Nephron (organoid): ENCODE measurements around the gene ADAP1.

Experiments used
- H3K27ac Mint-ChIP-seq, 3 experiments: 2 replicates each; pipeline ENCODE4 v1.8.0; 2020; ENCODE audit warnings: mixed read lengths in 3 of 3, mild to moderate bottlenecking in 2 of 3, moderate library complexity in 1 of 3
- H3K27me3 Mint-ChIP-seq: 2 replicates; pipeline ENCODE4 v1.8.0; 2021; ENCODE audit warnings: low read depth, mild to moderate bottlenecking, moderate library complexity, mixed read lengths
- H3K36me3 Mint-ChIP-seq: 2 replicates; pipeline ENCODE4 v1.8.0; 2020; ENCODE audit warnings: low read depth, mixed read lengths
- H3K4me1 Mint-ChIP-seq: 2 replicates; pipeline ENCODE4 v1.8.0; 2020; ENCODE audit warnings: mixed read lengths
- H3K4me3 Mint-ChIP-seq, 3 experiments: 2 replicates each; pipeline ENCODE4 v1.8.0; 2020; ENCODE audit warnings: mild to moderate bottlenecking in 3 of 3, mixed read lengths in 3 of 3, moderate library complexity in 2 of 3
- H3K9me3 Mint-ChIP-seq: 2 replicates; pipeline ENCODE4 v1.8.0; 2020; ENCODE audit warnings: mixed read lengths
- CTCF ChIP-seq, 3 experiments: fragments of 200-600 bp; sonication (generic); IDR thresholded peaks; one replicate each; pipeline ENCODE4 v1.5.0; 2021; ENCODE audit warnings: antibody characterized with exemption in 3 of 3; ENCODE audit not compliant: unreplicated experiment in 3 of 3

ADAP1 gene

GRCh38 chr7:915291-916218 is 38.9 kb downstream of the ADAP1 start:
- H3K9me3 Mint-ChIP-seq = no peaks in the 10 kb centered on the region
- no peaks in the 10 kb centered on the region for H3K36me3 Mint-ChIP-seq
- peaks cover 20% of the 10 kb centered on the region for H3K27me3 Mint-ChIP-seq

GRCh38 chr7:914521-915194 is 39.8 kb downstream of the ADAP1 start:
- H3K27me3 Mint-ChIP-seq = peaks cover 28% of the 10 kb centered on the region
- H3K27ac Mint-ChIP-seq = peak overlapping the region in 1 of 3 experiments; percentile 45
- no peak for TF ChIP-seq CTCF (IDR thresholded peaks at IDR 0.05; ENCODE audit: unreplicated experiment in 3 of 3)
- H3K4me3 Mint-ChIP-seq = peak overlapping the region in 1 of 3 experiments; percentile 19
- H3K36me3 Mint-ChIP-seq = no peaks in the 10 kb centered on the region
- H3K4me1 Mint-ChIP-seq = peaks cover 13% of the 10 kb centered on the region
- no peaks in the 10 kb centered on the region for H3K9me3 Mint-ChIP-seq

More at GRCh38 chr7:915291-916218, 38.9 kb downstream of the ADAP1 start:
- peak overlapping the region; percentile 13 to 82 (median 45) for H3K27ac Mint-ChIP-seq
- no peak for TF ChIP-seq CTCF (IDR thresholded peaks at IDR 0.05; ENCODE audit: unreplicated experiment in 3 of 3)
- H3K4me1 Mint-ChIP-seq = peaks cover 13% of the 10 kb centered on the region
- H3K4me3 Mint-ChIP-seq = peak overlapping the region in 1 of 3 experiments; percentile 19

GRCh38 chr7:913736-914520 is 40.6 kb downstream of the ADAP1 start:
- H3K4me1 Mint-ChIP-seq = peaks cover 13% of the 10 kb centered on the region
- H3K4me3 Mint-ChIP-seq = no peak overlapping the region
- H3K27me3 Mint-ChIP-seq = peaks cover 28% of the 10 kb centered on the region
- H3K36me3 Mint-ChIP-seq = no peaks in the 10 kb centered on the region
- no peaks in the 10 kb centered on the region for H3K9me3 Mint-ChIP-seq
- no peak overlapping the region for H3K27ac Mint-ChIP-seq
- TF ChIP-seq CTCF (IDR thresholded peaks at IDR 0.05; ENCODE audit: unreplicated experiment in 3 of 3) = no peak

GRCh38 chr7:911791-912480 is 42.5 kb downstream of the ADAP1 start:
- Mint-ChIP-seq H3K4me3 (no peak overlapping the region), H3K27me3 (peaks cover 27% of the 10 kb centered on the region), H3K4me1 (peaks cover 9% of the 10 kb centered on the region), H3K9me3 (no peaks in the 10 kb centered on the region), H3K27ac (no peak overlapping the region), H3K36me3 (no peaks in the 10 kb centered on the region)
- no peak for TF ChIP-seq CTCF (IDR thresholded peaks at IDR 0.05; ENCODE audit: unreplicated experiment in 3 of 3)

- H3K36me3 Mint-ChIP-seq = no peaks in the 10 kb centered on the region
Observed at GRCh38 chr7:910931-911431, 43.5 kb downstream of the ADAP1 start.

More at GRCh38 chr7:910931-911431, 43.5 kb downstream of the ADAP1 start:
- Mint-ChIP-seq H3K4me3 (no peak overlapping the region), H3K4me1 (peaks cover 2% of the 10 kb centered on the region), H3K27me3 (peaks cover 27% of the 10 kb centered on the region), H3K27ac (no peak overlapping the region), H3K9me3 (no peaks in the 10 kb centered on the region)
- TF ChIP-seq CTCF (IDR thresholded peaks at IDR 0.05; ENCODE audit: unreplicated experiment in 3 of 3) = no peak
